ENCODE data around the gene PPP1R3F.

Gene PPP1R3F

DNA sequence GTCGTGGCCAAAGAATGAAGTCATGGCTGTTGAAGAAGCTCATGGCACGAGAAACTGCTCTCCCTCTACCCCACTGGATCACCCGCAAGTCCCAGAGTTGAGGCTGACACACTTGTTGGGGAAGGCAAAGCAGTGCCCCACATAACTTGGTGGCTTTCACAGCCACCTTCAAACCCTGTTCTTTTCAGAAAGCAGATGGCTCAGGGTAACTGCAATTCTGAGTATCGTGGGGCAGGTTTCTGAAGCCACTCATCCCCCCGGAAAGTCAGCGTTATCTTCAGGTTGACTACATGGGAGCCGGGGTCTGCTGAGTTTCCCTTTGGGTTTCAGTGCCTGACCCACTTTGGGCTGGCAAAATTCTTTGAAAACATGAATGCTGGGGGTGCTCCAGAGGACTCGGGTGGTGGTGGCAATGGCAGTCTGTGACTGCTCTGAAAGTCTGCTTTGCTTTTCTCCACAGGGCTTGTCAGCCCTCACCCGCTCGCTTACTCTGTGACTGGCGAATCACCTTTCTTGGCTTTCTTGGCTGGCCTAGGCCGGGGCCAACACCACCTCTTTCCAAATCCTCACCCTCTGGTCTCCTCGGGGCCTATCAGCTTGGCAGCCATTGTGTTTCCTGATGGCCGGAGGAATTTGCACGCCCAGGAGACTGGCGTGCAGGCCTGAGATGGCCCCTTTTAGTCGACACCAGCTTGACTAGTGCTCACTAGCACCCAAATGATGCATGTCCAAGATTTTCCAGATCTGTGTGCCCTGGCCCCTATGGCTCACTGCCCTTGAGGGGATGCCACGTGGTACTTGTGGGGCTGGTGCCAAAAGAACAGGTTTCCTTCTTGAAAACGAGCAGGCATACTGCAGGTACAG is 7.3 kb downstream of the PPP1R3F start:
- Histone ChIP-seq H3K4me1 (ENCODE audit: insufficient read depth, low read length) (peaks cover 30% of the 10 kb centered on the region), H3K9me3 (ENCODE audit: low read length) (no peaks in the 10 kb centered on the region), H3K27ac (ENCODE audit: low read depth, low read length) (no peak overlapping the region), H3K9ac (ENCODE audit: low read length) (no peak overlapping the region), H3K36me3 (ENCODE audit: insufficient read depth, low read length) (no peaks in the 10 kb centered on the region), H3K4me3 (ENCODE audit: low read depth in 1 of 2, low read length in 2 of 2) (no peak overlapping the region), H3K27me3 (ENCODE audit: control insufficient read depth in 1 of 2, insufficient read depth in 2 of 2, low read length in 2 of 2) (no peaks in the 10 kb centered on the region)

DNA sequence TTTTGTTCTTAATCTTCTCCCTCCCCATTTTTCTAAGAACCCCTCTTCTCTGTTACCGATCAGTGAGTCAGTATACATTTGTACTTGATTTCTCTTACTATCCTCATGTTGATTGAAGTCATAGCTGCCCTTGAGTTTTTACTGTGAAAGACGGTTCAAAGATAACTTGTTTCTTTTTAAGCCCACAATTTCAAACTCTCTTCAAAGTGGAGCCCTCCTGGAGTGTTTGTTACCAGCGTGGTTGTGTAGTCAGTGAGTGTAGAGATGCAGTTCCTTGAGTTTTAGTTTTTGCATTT is 7.9 kb downstream of the PPP1R3F start:
- H3K4me1 ChIP-seq (ENCODE audit: insufficient read depth, low read length), result peaks cover 24% of the 10 kb centered on the region

DNA sequence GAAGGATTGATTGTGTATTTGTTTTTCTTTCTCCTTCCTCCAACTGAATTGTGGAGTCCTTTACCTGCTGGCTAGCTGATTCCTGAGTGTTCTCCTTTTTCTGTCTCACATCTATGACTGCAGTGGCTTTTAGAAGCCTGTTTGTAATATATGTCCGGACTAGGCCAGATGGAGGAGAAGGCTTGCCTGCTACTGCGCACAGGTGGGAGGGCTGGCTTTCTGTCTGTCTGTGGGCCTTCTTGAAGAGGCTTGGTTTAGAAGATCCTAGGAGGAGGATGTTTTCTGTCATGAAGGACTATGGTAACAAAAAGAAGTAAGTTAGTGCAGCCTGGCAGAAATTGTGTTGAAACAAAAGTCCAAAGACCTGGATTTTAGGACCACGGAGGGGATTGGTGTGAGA is 8.5 kb downstream of the PPP1R3F start:
- Histone ChIP-seq H3K9me3 (ENCODE audit: low read length) (no peaks in the 10 kb centered on the region), H3K27ac (ENCODE audit: low read depth, low read length) (no peak overlapping the region), H3K27me3 (ENCODE audit: control insufficient read depth in 1 of 2, insufficient read depth in 2 of 2, low read length in 2 of 2) (no peaks in the 10 kb centered on the region), H3K9ac (ENCODE audit: low read length) (no peak overlapping the region), H3K4me1 (ENCODE audit: insufficient read depth, low read length) (peaks cover 22% of the 10 kb centered on the region), H3K4me3 (ENCODE audit: low read depth in 1 of 2, low read length in 2 of 2) (no peak overlapping the region), H3K36me3 (ENCODE audit: insufficient read depth, low read length) (no peaks in the 10 kb centered on the region)

More for the DNA sequence above, 7.9 kb downstream of the PPP1R3F start:
- no peaks in the 10 kb centered on the region for H3K9me3 ChIP-seq (ENCODE audit: low read length)
- H3K27ac ChIP-seq (ENCODE audit: low read depth, low read length), result no peak overlapping the region
- H3K36me3 ChIP-seq (ENCODE audit: insufficient read depth, low read length), result no peaks in the 10 kb centered on the region
- no peaks in the 10 kb centered on the region for H3K27me3 ChIP-seq (ENCODE audit: control insufficient read depth in 1 of 2, insufficient read depth in 2 of 2, low read length in 2 of 2)
- no peak overlapping the region for H3K9ac ChIP-seq (ENCODE audit: low read length)
- no peak overlapping the region for H3K4me3 ChIP-seq (ENCODE audit: low read depth in 1 of 2, low read length in 2 of 2)

DNA sequence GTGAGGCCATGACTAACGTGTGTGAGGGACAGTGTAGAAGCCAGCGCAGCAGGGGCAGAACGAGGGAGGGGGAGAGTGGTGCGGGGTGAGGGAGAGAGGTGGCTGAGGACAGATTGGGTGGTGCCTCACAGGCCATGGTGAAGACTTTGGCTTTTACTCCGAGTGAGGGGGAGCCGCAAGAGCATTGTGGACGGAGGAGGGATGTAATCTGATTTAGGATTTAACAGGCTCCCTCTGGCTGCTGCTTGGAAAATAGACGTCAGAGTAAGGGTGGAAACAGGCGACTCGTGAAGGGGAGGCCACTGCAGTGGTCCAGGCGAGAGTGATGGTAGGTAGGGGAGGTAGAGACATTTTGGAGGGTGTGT is 13.0 kb downstream of the PPP1R3F start:
- no peak overlapping the region for H3K27ac ChIP-seq (ENCODE audit: low read depth, low read length)
- H3K9ac ChIP-seq (ENCODE audit: low read length), result no peak overlapping the region
- H3K4me3 ChIP-seq (ENCODE audit: low read depth in 1 of 2, low read length in 2 of 2), result no peak overlapping the region
- no peaks in the 10 kb centered on the region for H3K4me1 ChIP-seq (ENCODE audit: insufficient read depth, low read length)
- no peaks in the 10 kb centered on the region for H3K27me3 ChIP-seq (ENCODE audit: control insufficient read depth in 1 of 2, insufficient read depth in 2 of 2, low read length in 2 of 2)
- H3K36me3 ChIP-seq (ENCODE audit: insufficient read depth, low read length), result no peaks in the 10 kb centered on the region
- no peaks in the 10 kb centered on the region for H3K9me3 ChIP-seq (ENCODE audit: low read length)

DNA sequence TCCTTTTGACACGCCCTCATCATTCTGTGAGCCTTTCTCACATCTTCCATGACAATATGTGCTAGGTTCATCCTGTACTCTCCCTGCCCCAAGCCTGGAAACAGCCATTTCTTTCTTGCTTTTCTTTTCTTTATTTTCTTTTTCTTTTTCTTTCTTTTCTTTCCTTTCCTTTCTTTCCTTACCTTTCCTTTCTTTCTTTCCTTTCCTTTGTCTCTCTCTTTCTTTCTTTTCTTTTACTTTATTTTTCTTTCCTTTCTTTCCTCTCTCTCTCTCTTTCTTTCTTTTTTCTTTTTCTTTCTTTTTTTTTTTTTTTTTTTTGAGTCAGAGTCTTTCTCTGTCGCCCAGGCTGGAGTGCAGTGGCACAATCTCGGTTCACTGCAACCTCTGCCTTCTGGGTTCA is 14.6 kb downstream of the PPP1R3F start:
- H3K9me3 ChIP-seq (ENCODE audit: low read length), result no peaks in the 10 kb centered on the region
- no peaks in the 10 kb centered on the region for H3K4me1 ChIP-seq (ENCODE audit: insufficient read depth, low read length)
- no peaks in the 10 kb centered on the region for H3K36me3 ChIP-seq (ENCODE audit: insufficient read depth, low read length)
- H3K27ac ChIP-seq (ENCODE audit: low read depth, low read length), result no peak overlapping the region
- H3K4me3 ChIP-seq (ENCODE audit: low read depth in 1 of 2, low read length in 2 of 2), result no peak overlapping the region
- no peak overlapping the region for H3K9ac ChIP-seq (ENCODE audit: low read length)
- no peaks in the 10 kb centered on the region for H3K27me3 ChIP-seq (ENCODE audit: control insufficient read depth in 1 of 2, insufficient read depth in 2 of 2, low read length in 2 of 2)

GRCh38 chrX:49286136-49286535 is 16.5 kb downstream of the PPP1R3F start:
- H3K4me3 ChIP-seq (ENCODE audit: low read depth in 1 of 2, low read length in 2 of 2), result no peak overlapping the region
- no peaks in the 10 kb centered on the region for H3K36me3 ChIP-seq (ENCODE audit: insufficient read depth, low read length)
- no peak overlapping the region for H3K9ac ChIP-seq (ENCODE audit: low read length)
- H3K4me1 ChIP-seq (ENCODE audit: insufficient read depth, low read length), result no peaks in the 10 kb centered on the region
- no peaks in the 10 kb centered on the region for H3K27me3 ChIP-seq (ENCODE audit: control insufficient read depth in 1 of 2, insufficient read depth in 2 of 2, low read length in 2 of 2)
- no peaks in the 10 kb centered on the region for H3K9me3 ChIP-seq (ENCODE audit: low read length)
- H3K27ac ChIP-seq (ENCODE audit: low read depth, low read length), result no peak overlapping the region

DNA sequence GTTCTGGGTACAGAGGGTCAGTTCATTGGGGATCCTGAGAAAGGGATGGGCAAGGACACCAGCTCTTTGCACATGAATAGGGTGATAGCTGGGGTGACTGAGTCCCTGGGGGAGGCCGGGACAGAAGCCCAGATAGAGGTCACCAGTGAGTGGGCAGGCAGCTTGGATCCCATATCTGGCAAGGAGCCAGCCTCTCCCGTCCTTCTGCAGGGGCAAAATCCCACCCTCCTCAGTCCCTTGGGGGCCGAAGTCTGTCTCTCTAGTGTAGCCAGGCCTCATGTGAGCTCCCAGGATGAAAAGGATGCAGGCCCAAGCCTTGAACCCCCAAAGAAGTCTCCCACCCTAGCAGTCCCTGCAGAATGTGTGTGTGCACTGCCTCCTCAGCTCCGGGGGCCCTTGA is 17.0 kb downstream of the PPP1R3F start:
- no peaks in the 10 kb centered on the region for H3K4me1 ChIP-seq (ENCODE audit: insufficient read depth, low read length)
- H3K9ac ChIP-seq (ENCODE audit: low read length), result no peak overlapping the region
- no peaks in the 10 kb centered on the region for H3K36me3 ChIP-seq (ENCODE audit: insufficient read depth, low read length)
- H3K9me3 ChIP-seq (ENCODE audit: low read length), result no peaks in the 10 kb centered on the region
- H3K4me3 ChIP-seq (ENCODE audit: low read depth in 1 of 2, low read length in 2 of 2), result no peak overlapping the region
- H3K27me3 ChIP-seq (ENCODE audit: control insufficient read depth in 1 of 2, insufficient read depth in 2 of 2, low read length in 2 of 2), result no peaks in the 10 kb centered on the region
- no peak overlapping the region for H3K27ac ChIP-seq (ENCODE audit: low read depth, low read length)

DNA sequence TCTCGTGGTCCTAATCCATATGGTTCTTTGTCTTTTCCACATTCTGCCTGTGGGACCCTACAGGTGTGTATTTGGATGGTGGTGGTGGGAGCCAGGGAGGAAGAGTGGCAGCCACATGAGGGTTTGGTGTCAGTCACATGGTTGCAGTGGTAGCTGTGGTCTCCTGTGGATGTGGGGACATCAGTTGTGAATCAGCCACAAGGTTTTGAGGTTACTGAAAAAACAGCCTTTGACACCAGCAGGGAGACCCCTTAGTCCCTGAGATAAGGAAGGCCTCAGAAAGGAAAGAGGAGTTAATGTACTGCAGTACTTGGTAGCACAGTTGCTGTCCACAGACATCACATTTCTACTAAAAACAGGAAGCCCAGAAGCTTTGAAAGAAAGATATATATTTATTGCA is 18.1 kb downstream of the PPP1R3F start:
- no peaks in the 10 kb centered on the region for H3K4me1 ChIP-seq (ENCODE audit: insufficient read depth, low read length)
- H3K9ac ChIP-seq (ENCODE audit: low read length), result no peak overlapping the region
- H3K4me3 ChIP-seq (ENCODE audit: low read depth in 1 of 2, low read length in 2 of 2), result no peak overlapping the region
- H3K36me3 ChIP-seq (ENCODE audit: insufficient read depth, low read length), result no peaks in the 10 kb centered on the region
- H3K27me3 ChIP-seq (ENCODE audit: control insufficient read depth in 1 of 2, insufficient read depth in 2 of 2, low read length in 2 of 2), result peaks cover 0 to 7% of the 10 kb centered on the region in 2 donors
- no peaks in the 10 kb centered on the region for H3K9me3 ChIP-seq (ENCODE audit: low read length)
- no peak overlapping the region for H3K27ac ChIP-seq (ENCODE audit: low read depth, low read length)

DNA sequence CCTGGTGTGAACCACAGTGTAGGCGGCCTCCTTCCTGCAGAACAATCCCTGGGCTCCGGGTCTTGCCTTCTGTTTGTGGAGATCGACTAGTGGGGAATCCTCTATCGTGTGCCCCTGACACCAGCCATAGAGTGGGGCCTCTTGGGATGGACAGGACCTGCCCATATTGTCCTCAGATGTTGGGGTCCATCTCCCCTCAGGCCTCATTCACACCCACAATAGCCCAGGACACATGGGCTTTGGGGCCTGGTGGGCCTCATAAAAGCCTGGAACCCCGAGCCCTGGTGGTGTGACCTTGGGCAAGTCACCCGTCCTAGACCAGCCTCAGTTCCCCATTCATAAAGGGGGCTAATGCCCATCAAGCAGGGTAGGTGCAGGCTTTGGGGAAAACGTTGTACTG is 20.6 kb downstream of the PPP1R3F start:
- no peak overlapping the region for H3K4me3 ChIP-seq (ENCODE audit: low read depth in 1 of 2, low read length in 2 of 2)
- no peaks in the 10 kb centered on the region for H3K9me3 ChIP-seq (ENCODE audit: low read length)
- H3K27ac ChIP-seq (ENCODE audit: low read depth, low read length), result no peak overlapping the region
- peaks cover 0 to 11% of the 10 kb centered on the region in 2 donors for H3K27me3 ChIP-seq (ENCODE audit: control insufficient read depth in 1 of 2, insufficient read depth in 2 of 2, low read length in 2 of 2)
- H3K4me1 ChIP-seq (ENCODE audit: insufficient read depth, low read length), result no peaks in the 10 kb centered on the region
- no peak overlapping the region for H3K9ac ChIP-seq (ENCODE audit: low read length)
- no peaks in the 10 kb centered on the region for H3K36me3 ChIP-seq (ENCODE audit: insufficient read depth, low read length)

DNA sequence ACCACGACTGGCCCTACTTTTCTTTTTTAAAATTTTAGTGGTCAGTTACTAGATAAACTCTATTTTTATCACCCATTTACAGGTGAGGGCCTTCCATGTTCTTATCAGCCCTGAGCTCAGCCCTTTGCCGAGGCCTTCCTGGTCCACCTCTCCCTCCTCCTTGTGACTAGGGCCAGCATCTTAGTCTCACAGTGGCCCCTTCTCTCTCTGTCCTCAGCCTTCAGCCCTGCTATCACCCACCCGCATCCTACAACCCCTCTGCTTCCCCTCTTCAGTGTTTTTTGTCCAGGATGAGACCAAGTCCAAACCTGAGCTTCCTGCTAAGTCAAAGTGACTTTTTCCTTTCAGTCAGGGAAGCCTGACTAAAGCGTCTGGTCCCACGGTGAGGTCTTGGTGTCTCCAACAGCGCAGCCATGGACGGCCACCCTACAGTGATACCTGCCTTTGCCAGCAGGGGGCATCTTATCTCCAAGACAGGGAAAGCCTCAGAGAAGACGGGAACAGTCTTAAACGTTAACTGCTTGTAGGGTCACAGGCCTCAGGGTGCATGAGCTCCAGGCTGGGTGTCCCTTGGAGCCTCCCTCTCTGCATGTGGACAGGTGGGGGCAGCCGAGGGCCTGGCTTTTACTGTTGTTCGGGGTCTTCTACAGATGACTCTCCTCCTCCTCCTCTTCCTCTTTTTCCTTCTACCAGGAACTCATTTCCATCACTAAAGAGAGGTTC is 22.2 kb downstream of the PPP1R3F start:
- H3K9me3 ChIP-seq (ENCODE audit: low read length), result no peaks in the 10 kb centered on the region
- no peaks in the 10 kb centered on the region for H3K4me1 ChIP-seq (ENCODE audit: insufficient read depth, low read length)
- no peak overlapping the region for H3K9ac ChIP-seq (ENCODE audit: low read length)
- peaks cover 0 to 11% of the 10 kb centered on the region in 2 donors for H3K27me3 ChIP-seq (ENCODE audit: control insufficient read depth in 1 of 2, insufficient read depth in 2 of 2, low read length in 2 of 2)
- no peak overlapping the region for H3K27ac ChIP-seq (ENCODE audit: low read depth, low read length)
- no peaks in the 10 kb centered on the region for H3K36me3 ChIP-seq (ENCODE audit: insufficient read depth, low read length)
- no peak overlapping the region for H3K4me3 ChIP-seq (ENCODE audit: low read depth in 1 of 2, low read length in 2 of 2)

DNA sequence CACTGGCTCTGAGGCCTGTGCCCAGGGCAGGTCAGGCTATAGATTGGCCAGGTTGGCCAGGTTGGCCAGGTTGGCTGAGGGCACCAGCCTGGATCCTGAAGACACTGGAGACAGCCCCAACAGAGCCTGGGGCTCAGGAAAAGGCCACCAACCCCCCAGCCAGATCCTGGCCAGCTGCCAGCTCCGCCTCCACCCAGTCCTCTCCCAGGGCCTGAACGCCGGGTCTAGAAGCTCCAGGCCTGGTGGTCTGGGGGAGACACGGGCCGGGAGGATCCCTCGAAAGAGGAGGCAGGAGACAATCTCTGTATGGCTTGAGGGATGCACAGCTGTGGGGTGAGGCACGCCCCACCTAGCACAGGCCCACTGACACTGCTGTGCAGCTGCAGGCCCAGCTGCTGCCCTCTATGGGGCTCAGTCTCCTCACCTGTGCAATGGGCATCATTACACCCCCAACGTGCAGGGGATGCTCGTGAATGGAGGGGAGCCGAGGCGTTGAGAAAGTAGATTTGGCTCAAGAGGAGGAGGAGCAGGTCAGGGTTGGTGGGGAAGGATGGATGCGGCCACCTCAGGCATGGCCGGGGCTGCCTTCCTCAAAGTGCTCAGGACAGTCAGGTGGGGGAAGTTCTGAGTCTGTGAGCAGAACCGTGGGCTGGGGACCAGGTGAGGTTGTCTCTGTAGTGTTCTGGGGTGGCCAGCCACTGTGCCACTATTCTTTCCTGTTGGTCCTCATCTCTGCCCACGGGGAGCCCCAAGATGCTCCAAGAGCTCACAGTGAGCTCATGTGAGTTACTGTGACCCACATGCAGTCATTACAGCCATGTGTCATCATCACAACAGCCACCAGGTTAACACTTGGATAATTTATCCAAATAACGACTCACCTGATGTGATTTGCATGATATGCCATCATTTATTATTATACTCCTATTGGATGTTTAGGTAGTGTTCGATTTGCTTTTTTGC is 23.1 kb downstream of the PPP1R3F start:
- H3K4me1 ChIP-seq (ENCODE audit: insufficient read depth, low read length), result no peaks in the 10 kb centered on the region
- no peak overlapping the region for H3K27ac ChIP-seq (ENCODE audit: low read depth, low read length)
- H3K9ac ChIP-seq (ENCODE audit: low read length), result no peak overlapping the region
- H3K36me3 ChIP-seq (ENCODE audit: insufficient read depth, low read length), result no peaks in the 10 kb centered on the region
- no peak overlapping the region for H3K4me3 ChIP-seq (ENCODE audit: low read depth in 1 of 2, low read length in 2 of 2)
- H3K9me3 ChIP-seq (ENCODE audit: low read length), result no peaks in the 10 kb centered on the region
- H3K27me3 ChIP-seq (ENCODE audit: control insufficient read depth in 1 of 2, insufficient read depth in 2 of 2, low read length in 2 of 2), result peaks cover 0 to 11% of the 10 kb centered on the region in 2 donors

Measured in muscle layer of colon (tissue), 2 donors.